Thoracic aorta (tissue), 2 donors: ENCODE data around the gene BTBD16. TPM values are rescaled to one million over a fixed set of nuclear protein-coding genes. Genes with fewer than 3 reads are reported as not detected.

Experiments used
- ATAC-seq: fragments of 150-250 bp; one replicate; pipeline ENCODE4 v1.8.0; 2017; ENCODE audit warnings: low read depth; ENCODE audit not compliant: insufficient number of reproducible peaks, low FRiP score
- DNase-seq: peaks from one replicate; pipeline ENCODE4 v3.0.0-alpha.2; 2020; ENCODE audit warnings: low spot score
- H3K27ac ChIP-seq, 2 donors: fragments of 200-600 bp; sonication (generic); 1 replicate in 1 of 2; 2 replicates in 1 of 2; pipeline ENCODE4 v1.5.1; 2016; ENCODE audit warnings: mild to moderate bottlenecking in 2 of 2, moderate library complexity in 2 of 2
- H3K27me3 ChIP-seq: fragments of 200-600 bp; sonication (generic); replicated peaks from 2 replicates; pipeline ENCODE4 v1.6.0; 2016; ENCODE audit warnings: mild to moderate bottlenecking; ENCODE audit not compliant: insufficient read depth
- H3K36me3 ChIP-seq: fragments of 200-600 bp; sonication (generic); one replicate; pipeline ENCODE4 v1.5.1; 2016
- H3K4me1 ChIP-seq, 2 donors: fragments of 200-600 bp; sonication (generic); 1 replicate in 1 of 2; 2 replicates in 1 of 2; pipeline versions ENCODE4 v1.5.1 to v1.6.0; 2016; ENCODE audit warnings: low read depth in 2 of 2, mild to moderate bottlenecking in 1 of 2; ENCODE audit not compliant: control insufficient read depth in 1 of 2
- H3K4me3 ChIP-seq: fragments of 200-600 bp; sonication (generic); 2 replicates; pipeline ENCODE4 v1.5.1; 2016; ENCODE audit warnings: mild to moderate bottlenecking
- H3K9me3 ChIP-seq: fragments of 200-600 bp; sonication (generic); 2 replicates; pipeline ENCODE4 v1.5.1; 2016
- CTCF ChIP-seq: fragments of 200-600 bp; sonication (generic); IDR thresholded peaks from one replicate; pipeline ENCODE4 v1.5.1; 2019; ENCODE audit warnings: antibody characterized with exemption
- total RNA-seq, 2 donors: library from RNA; depleted of rRNA; stranded (reverse); fragments of >200 nt; gene quantifications; one replicate each; pipeline versions ENCODE4 v1.1.0 to v1.2.3, GENCODE V29; 2016

Gene BTBD16
- total RNA-seq, 2 donors from 2014 or later, result not detected

GRCh38 chr10:122361046-122361445 is 90.0 kb downstream of the BTBD16 start:
- TF ChIP-seq CTCF, result no peak
- DNase-seq (no peak), ATAC-seq (no peak)
- H3K4me3 ChIP-seq, result no peak overlapping the region
- H3K27ac ChIP-seq, result no peak overlapping the region
- no peaks in the 10 kb centered on the region for H3K9me3 ChIP-seq
- no peaks in the 10 kb centered on the region for H3K27me3 ChIP-seq
- peaks cover 3 to 24% of the 10 kb centered on the region in 2 donors for H3K4me1 ChIP-seq
- H3K36me3 ChIP-seq, result no peaks in the 10 kb centered on the region

DNA sequence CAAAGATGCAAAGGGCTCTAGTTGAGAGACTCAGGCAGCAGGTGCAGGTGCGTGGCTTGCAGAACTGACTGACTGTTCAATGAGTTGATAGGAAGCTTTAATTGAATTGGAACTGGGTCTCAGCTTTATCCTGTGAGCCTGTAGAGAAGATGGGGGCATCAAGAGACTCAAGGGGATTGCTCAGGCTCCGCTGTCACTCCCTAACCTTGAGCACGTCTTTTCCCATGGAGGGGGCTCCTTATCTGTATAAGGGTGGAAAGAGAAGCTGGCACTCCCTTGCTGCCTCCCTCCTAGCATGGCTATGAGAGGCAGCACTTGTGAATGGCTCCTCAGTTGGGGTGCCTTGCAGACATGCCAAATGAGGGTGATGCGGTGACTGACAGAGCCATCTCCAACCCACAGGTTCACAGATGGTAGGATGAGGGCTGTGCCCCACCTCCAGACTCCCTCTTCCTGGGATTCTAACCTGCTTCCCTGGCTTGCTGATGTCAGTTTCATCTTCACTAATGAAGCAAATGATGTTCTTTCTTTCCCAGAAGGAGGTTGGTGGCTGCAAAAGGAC is 91.0 kb downstream of the BTBD16 start:
- ATAC-seq (no peak), DNase-seq (no peak)
- Histone ChIP-seq H3K4me1 (peaks cover 3 to 24% of the 10 kb centered on the region in 2 donors), H3K36me3 (no peaks in the 10 kb centered on the region), H3K9me3 (no peaks in the 10 kb centered on the region), H3K4me3 (no peak overlapping the region), H3K27ac (no peak overlapping the region), H3K27me3 (no peaks in the 10 kb centered on the region)
- TF ChIP-seq CTCF, result no peak

DNA sequence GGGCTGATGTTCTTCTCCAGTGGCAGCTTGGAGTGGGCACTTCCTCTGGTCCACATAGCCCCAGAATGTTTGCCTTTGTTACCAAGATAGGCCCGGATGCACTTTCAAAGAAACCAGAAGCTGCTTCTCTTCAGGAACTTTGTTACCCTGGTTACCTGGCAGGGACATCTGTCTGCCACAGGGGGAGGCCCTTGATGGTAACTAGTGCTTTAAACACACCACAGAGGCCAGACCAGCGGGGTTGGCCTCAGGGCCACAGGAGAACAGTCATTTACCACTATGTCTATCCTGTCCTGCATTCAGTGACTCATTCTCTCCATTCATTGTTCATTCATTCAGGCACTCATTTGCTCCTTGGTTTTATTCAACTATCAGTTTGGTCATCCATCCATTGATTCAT is 91.5 kb downstream of the BTBD16 start:
- DNase-seq (no peak), ATAC-seq (no peak)
- Histone ChIP-seq H3K4me3 (no peak overlapping the region), H3K9me3 (no peaks in the 10 kb centered on the region), H3K4me1 (peaks cover 3 to 24% of the 10 kb centered on the region in 2 donors), H3K36me3 (no peaks in the 10 kb centered on the region), H3K27me3 (no peaks in the 10 kb centered on the region), H3K27ac (no peak overlapping the region)
- no peak for TF ChIP-seq CTCF

DNA sequence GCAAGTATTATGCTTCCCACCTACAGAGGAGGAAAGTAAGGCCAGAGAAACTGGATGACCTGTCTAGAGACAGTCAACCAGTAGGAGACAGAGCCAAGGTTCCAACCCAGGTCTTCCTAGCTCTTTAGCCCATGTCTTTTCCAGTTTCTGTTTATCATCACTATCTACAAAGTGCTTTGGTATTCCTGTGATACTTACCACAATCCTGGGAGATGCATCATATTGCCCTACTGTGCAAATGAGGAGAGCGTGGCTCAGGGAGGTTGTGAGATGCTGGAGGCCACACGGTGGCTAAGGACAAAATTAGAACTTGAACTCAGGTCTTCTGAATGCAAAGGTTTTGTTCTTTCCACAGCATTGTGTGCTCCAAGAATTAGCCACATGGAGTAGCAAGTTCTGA is 92.2 kb downstream of the BTBD16 start:
- ATAC-seq, result no peak
- H3K36me3 ChIP-seq, result no peaks in the 10 kb centered on the region
- H3K27ac ChIP-seq, result peak overlapping the region in 1 of 2 donors; percentile 44
- no peaks in the 10 kb centered on the region for H3K9me3 ChIP-seq
- no peak for DNase-seq
- H3K4me1 ChIP-seq, result peaks cover 3 to 24% of the 10 kb centered on the region in 2 donors
- H3K27me3 ChIP-seq, result no peaks in the 10 kb centered on the region
- TF ChIP-seq CTCF, result no peak
- H3K4me3 ChIP-seq, result no peak overlapping the region

GRCh38 chr10:122363722-122364463 is 92.8 kb downstream of the BTBD16 start:
- Histone ChIP-seq H3K27ac (peak overlapping the region in 1 of 2 donors; percentile 44), H3K9me3 (no peaks in the 10 kb centered on the region), H3K36me3 (no peaks in the 10 kb centered on the region), H3K4me1 (peaks cover 3 to 24% of the 10 kb centered on the region in 2 donors), H3K4me3 (no peak overlapping the region), H3K27me3 (no peaks in the 10 kb centered on the region)
- TF ChIP-seq CTCF, result no peak
- DNase-seq (no peak), ATAC-seq (no peak)
